ENCODE results near the gene SSH2. TPM values are rescaled to one million over a fixed set of nuclear protein-coding genes. Genes with fewer than 3 reads are reported as not detected.

The SSH2 gene
- total RNA-seq, 1 donor from 2014 or later, result 72.0 TPM

GRCh38 chr17:29585080-29585751 lies 344.8 kb downstream of the SSH2 start:
- H3K4me1 ChIP-seq, result peaks cover 36% of the 10 kb centered on the region
- no peak for ATAC-seq
- DNase-seq, result no peak
- intact Hi-C loops (cut with DNase I), result no loop called here
- no peaks in the 10 kb centered on the region for H3K27me3 ChIP-seq
- H3K36me3 ChIP-seq, result peaks cover 22% of the 10 kb centered on the region
- peak; percentile 17 for TF ChIP-seq CTCF (IDR thresholded peaks at IDR 0.05)
- H3K9me3 ChIP-seq, result no peaks in the 10 kb centered on the region
- peak overlapping the region; percentile 73 for H3K27ac ChIP-seq
- peak overlapping the region; percentile 43 for H3K4me3 ChIP-seq

- ATAC-seq (no peak), DNase-seq (peak; percentile 67)
- Histone ChIP-seq H3K36me3 (peaks cover 22% of the 10 kb centered on the region), H3K27ac (peak overlapping the region; percentile 73), H3K4me1 (peaks cover 30% of the 10 kb centered on the region), H3K9me3 (no peaks in the 10 kb centered on the region), H3K4me3 (peak overlapping the region; percentile 11), H3K27me3 (no peaks in the 10 kb centered on the region)
- intact Hi-C loops (cut with DNase I), result no loop called here
- no peak for TF ChIP-seq CTCF (IDR thresholded peaks at IDR 0.05)
Observed at GRCh38 chr17:29584452-29585079, 345.5 kb downstream of the SSH2 start.

GRCh38 chr17:29583324-29584248 lies 346.4 kb downstream of the SSH2 start:
- intact Hi-C loops (cut with DNase I), result no loop called here
- no peak overlapping the region for H3K4me3 ChIP-seq
- ATAC-seq, result no peak

GRCh38 chr17:29582772-29583171 lies 347.3 kb downstream of the SSH2 start:
- Histone ChIP-seq H3K27me3 (no peaks in the 10 kb centered on the region), H3K27ac (no peak overlapping the region), H3K4me1 (peaks cover 23% of the 10 kb centered on the region), H3K9me3 (no peaks in the 10 kb centered on the region), H3K4me3 (no peak overlapping the region), H3K36me3 (peaks cover 30% of the 10 kb centered on the region)
- no peak for TF ChIP-seq CTCF (IDR thresholded peaks at IDR 0.05)
- ATAC-seq, result no peak
- DNase-seq, result no peak
- intact Hi-C loops (cut with DNase I), result no loop called here

More at GRCh38 chr17:29583324-29584248, 346.4 kb downstream of the SSH2 start:
- Histone ChIP-seq H3K27me3 (no peaks in the 10 kb centered on the region), H3K27ac (peak overlapping the region; percentile 73), H3K4me1 (peaks cover 30% of the 10 kb centered on the region), H3K9me3 (no peaks in the 10 kb centered on the region), H3K36me3 (peaks cover 22% of the 10 kb centered on the region)
- TF ChIP-seq CTCF (IDR thresholded peaks at IDR 0.05), result no peak
- no peak for DNase-seq

- H3K4me1 ChIP-seq, result peaks cover 19% of the 10 kb centered on the region
- H3K9me3 ChIP-seq, result no peaks in the 10 kb centered on the region
- intact Hi-C loops (cut with DNase I), result no loop called here
- no peak overlapping the region for H3K27ac ChIP-seq
- no peak for ATAC-seq
- H3K27me3 ChIP-seq, result no peaks in the 10 kb centered on the region
- H3K36me3 ChIP-seq, result peaks cover 35% of the 10 kb centered on the region
- no peak overlapping the region for H3K4me3 ChIP-seq
- no peak for TF ChIP-seq CTCF (IDR thresholded peaks at IDR 0.05)
- no peak for DNase-seq
Observed at GRCh38 chr17:29582254-29582765, 347.7 kb downstream of the SSH2 start.
